HG03457 (cell line): Measurements from ENCODE around the gene SPTLC2.
A peak's percentile ranks its signal among the peaks of the same experiment; 100 is the strongest.

Experiments
- ATAC-seq: cut with Tn5 transposase; IDR thresholded peaks from one replicate; pipeline ENCODE4 v1.9.1; 2021; ENCODE audit warnings: moderate number of reproducible peaks; ENCODE audit not compliant: unreplicated experiment

SPTLC2 gene

GRCh38 chr14:77509366-77509765, 107.1 kb downstream of the SPTLC2 start:
- no peak for ATAC-seq

- no peak for ATAC-seq
Observed at GRCh38 chr14:77508876-77509275, 107.6 kb downstream of the SPTLC2 start.

- no peak for ATAC-seq
Observed at GRCh38 chr14:77508249-77508648, 108.2 kb downstream of the SPTLC2 start.

GRCh38 chr14:77507762-77508161, 108.7 kb downstream of the SPTLC2 start:
- no peak for ATAC-seq

- ATAC-seq = no peak
Observed at GRCh38 chr14:77505031-77505430, 111.4 kb downstream of the SPTLC2 start.

GRCh38 chr14:77503138-77503537, 113.3 kb downstream of the SPTLC2 start:
- ATAC-seq = no peak

GRCh38 chr14:77502109-77502782, 114.2 kb downstream of the SPTLC2 start:
- no peak for ATAC-seq

- ATAC-seq = no peak
Observed at GRCh38 chr14:77498984-77499527, 117.4 kb downstream of the SPTLC2 start.

- ATAC-seq = no peak
Observed at GRCh38 chr14:77498120-77498979, 118.1 kb downstream of the SPTLC2 start, which contains the start of gene ISM2. TSS of gene ISM2 (minus strand) at chr14:77498816. CDS start at chr14:77498793, 23 bp downstream.

GRCh38 chr14:77495334-77495733, 121.1 kb downstream of the SPTLC2 start:
- no peak for ATAC-seq

GRCh38 chr14:77491056-77491455, 125.4 kb downstream of the SPTLC2 start:
- no peak for ATAC-seq

- ATAC-seq = no peak
Observed at GRCh38 chr14:77490347-77490986, 126.0 kb downstream of the SPTLC2 start.

GRCh38 chr14:77489041-77489440, 127.4 kb downstream of the SPTLC2 start:
- ATAC-seq = no peak

GRCh38 chr14:77488558-77488957, 127.9 kb downstream of the SPTLC2 start:
- no peak for ATAC-seq

- no peak for ATAC-seq
Observed at GRCh38 chr14:77485901-77486678, 130.3 kb downstream of the SPTLC2 start.

- ATAC-seq = no peak
Observed at GRCh38 chr14:77485256-77485655, 131.2 kb downstream of the SPTLC2 start.

GRCh38 chr14:77482422-77482821, 134.0 kb downstream of the SPTLC2 start:
- ATAC-seq = no peak

GRCh38 chr14:77478796-77479195, 137.6 kb downstream of the SPTLC2 start:
- peak; percentile 87 for ATAC-seq

GRCh38 chr14:77478029-77478428, 138.4 kb downstream of the SPTLC2 start:
- ATAC-seq = no peak

GRCh38 chr14:77475432-77476115, 140.9 kb downstream of the SPTLC2 start:
- ATAC-seq = no peak
